Trophoblast cell (in vitro differentiated cells and primary cell): ENCODE data around the gene GNG12.
"Not testable (repeated sequence)": the region's sequence is repeated elsewhere in the genome, so short reads cannot be mapped to it uniquely, and the experiment has no call there.

Source experiments
- DNase-seq, 2 donors: peaks; one replicate each; pipeline ENCODE4 v3.0.0-alpha.2; 2016
- H2AFZ ChIP-seq: 2 replicates; pipeline ENCODE4 v1.6.1; 2013; ENCODE audit warnings: low read length, moderate library complexity, mild to moderate bottlenecking; ENCODE audit not compliant: insufficient read depth, poor library complexity
- H2AK5ac ChIP-seq: 2 replicates; pipeline ENCODE4 v1.6.1; 2013; ENCODE audit warnings: mild to moderate bottlenecking, low read length
- H2BK120ac ChIP-seq: 2 replicates; pipeline ENCODE4 v1.6.1; 2013; ENCODE audit warnings: low read length, mild to moderate bottlenecking, moderate library complexity; ENCODE audit not compliant: insufficient read depth, poor library complexity
- H2BK12ac ChIP-seq: 2 replicates; pipeline ENCODE4 v1.6.1; 2013; ENCODE audit warnings: mild to moderate bottlenecking, low read length, moderate library complexity
- H2BK5ac ChIP-seq: 2 replicates; pipeline ENCODE4 v1.6.1; 2013; ENCODE audit warnings: low read length, low read depth, moderate library complexity, mild to moderate bottlenecking; ENCODE audit not compliant: poor library complexity
- H3K14ac ChIP-seq: 2 replicates; pipeline ENCODE4 v1.6.1; 2013; ENCODE audit warnings: mild to moderate bottlenecking, low read length
- H3K18ac ChIP-seq: 2 replicates; pipeline ENCODE4 v1.6.1; 2013; ENCODE audit warnings: mild to moderate bottlenecking, low read length
- H3K23ac ChIP-seq: 2 replicates; pipeline ENCODE4 v1.6.1; 2013; ENCODE audit warnings: low read length
- H3K27ac ChIP-seq: 2 replicates; pipeline ENCODE4 v1.5.1; 2013; ENCODE audit warnings: low read depth, mild to moderate bottlenecking, inconsistent platforms, low read length, moderate library complexity
- H3K27me3 ChIP-seq: 2 replicates; pipeline ENCODE4 v1.6.1; 2013; ENCODE audit warnings: inconsistent platforms, mild to moderate bottlenecking, low read length, moderate library complexity; ENCODE audit not compliant: insufficient read depth
- H3K36me3 ChIP-seq, 2 experiments: 1 replicate in 1 of 2; 2 replicates in 1 of 2; pipeline ENCODE4 v1.6.1; 2013; ENCODE audit warnings: low read length in 2 of 2, mild to moderate bottlenecking in 2 of 2, moderate library complexity in 1 of 2; ENCODE audit not compliant: insufficient read depth in 2 of 2, control insufficient read depth in 1 of 2
- H3K4ac ChIP-seq: 2 replicates; pipeline ENCODE4 v1.6.1; 2013; ENCODE audit warnings: low read depth, mild to moderate bottlenecking, low read length, moderate library complexity
- H3K4me1 ChIP-seq, 2 experiments: 1 replicate in 1 of 2; 2 replicates in 1 of 2; pipeline ENCODE4 v1.6.1; 2013; ENCODE audit warnings: low read length in 2 of 2, mild to moderate bottlenecking in 2 of 2, moderate library complexity in 1 of 2; ENCODE audit not compliant: insufficient read depth in 2 of 2, control insufficient read depth in 1 of 2
- H3K4me2 ChIP-seq: 2 replicates; pipeline ENCODE4 v1.6.1; 2013; ENCODE audit warnings: inconsistent platforms, mild to moderate bottlenecking, low read length, moderate library complexity
- H3K4me3 ChIP-seq: 2 replicates; pipeline ENCODE4 v1.5.1; 2013; ENCODE audit warnings: mild to moderate bottlenecking, low read depth, low read length, inconsistent platforms
- H3K79me1 ChIP-seq: one replicate; pipeline ENCODE4 v1.6.1; 2013; ENCODE audit warnings: low read length
- H3K79me2 ChIP-seq: 2 replicates; pipeline ENCODE4 v1.6.1; 2013; ENCODE audit warnings: low read length, mild to moderate bottlenecking; ENCODE audit not compliant: control insufficient read depth, insufficient read depth, poor library complexity
- H3K9ac ChIP-seq: 2 replicates; pipeline ENCODE4 v1.6.1; 2013; ENCODE audit warnings: mild to moderate bottlenecking, low read length
- H3K9me3 ChIP-seq: 2 replicates; pipeline ENCODE4 v1.6.1; 2013; ENCODE audit warnings: low read depth, mild to moderate bottlenecking, control low read depth, inconsistent platforms, low read length; ENCODE audit not compliant: insufficient read depth
- H4K12ac ChIP-seq: 2 replicates; pipeline ENCODE4 v1.6.1; 2013; ENCODE audit warnings: low read depth, mild to moderate bottlenecking, low read length, moderate library complexity
- H4K8ac ChIP-seq: 2 replicates; pipeline ENCODE4 v1.6.1; 2013; ENCODE audit warnings: low read depth, mild to moderate bottlenecking, low read length, moderate library complexity
- H4K91ac ChIP-seq: one replicate; pipeline ENCODE4 v1.6.1; 2013; ENCODE audit warnings: low read depth, mild to moderate bottlenecking, low read length, moderate library complexity
- WGBS: extraction: QIAGEN DNeasy Blood & Tissue Kit; methylation state at CpG from one replicate; pipeline ENCODE4 v1.1.7; 2013; ENCODE audit warnings: missing lambda C conversion rate; ENCODE audit not compliant: insufficient read length, insufficient coverage; ENCODE audit errors: extremely low coverage; 5-methylcytosine and 5-hydroxymethylcytosine counted together

GNG12 gene

GRCh38 chr1:67665307-67665706 is 168.0 kb downstream of the GNG12 start:
- not testable (repeated sequence) for H4K91ac ChIP-seq, H3K9ac ChIP-seq, H3K9me3 ChIP-seq, H3K4me1 ChIP-seq, H3K79me1 ChIP-seq, H2BK12ac ChIP-seq, H4K12ac ChIP-seq, H4K8ac ChIP-seq, H3K79me2 ChIP-seq, H3K4me3 ChIP-seq, H3K36me3 ChIP-seq, H3K18ac ChIP-seq, H2AK5ac ChIP-seq, H3K27ac ChIP-seq, H3K14ac ChIP-seq, H3K27me3 ChIP-seq, H2AFZ ChIP-seq, H3K4me2 ChIP-seq, H3K4ac ChIP-seq, H2BK120ac ChIP-seq, H2BK5ac ChIP-seq, H3K23ac ChIP-seq, DNase-seq

- Histone ChIP-seq H2AFZ (no peak overlapping the region), H3K14ac (no peak overlapping the region), H3K4me1 (no peaks in the 10 kb centered on the region), H3K23ac (no peak overlapping the region), H3K27ac (no peak overlapping the region), H3K36me3 (no peaks in the 10 kb centered on the region), H3K4me3 (no peak overlapping the region), H3K9ac (no peak overlapping the region), H3K79me1 (no peaks in the 10 kb centered on the region), H3K9me3 (no peaks in the 10 kb centered on the region), H2AK5ac (no peak overlapping the region), H3K27me3 (no peaks in the 10 kb centered on the region), H4K8ac (no peak overlapping the region), H3K18ac (no peak overlapping the region), H4K12ac (no peak overlapping the region), H4K91ac (no peak overlapping the region), H2BK120ac (no peak overlapping the region), H3K4ac (no peak overlapping the region), H2BK5ac (no peak overlapping the region), H2BK12ac (no peak overlapping the region), H3K79me2 (no peaks in the 10 kb centered on the region), H3K4me2 (no peak overlapping the region)
- WGBS = no CpG with 5 or more reads among the region's 1 CpG
- no peak for DNase-seq
Measured at GRCh38 chr1:67664048-67664447, 169.2 kb downstream of the GNG12 start.

GRCh38 chr1:67662884-67663283 is 170.4 kb downstream of the GNG12 start:
- no peaks in the 10 kb centered on the region for H3K36me3 ChIP-seq
- no peak overlapping the region for H4K12ac ChIP-seq
- H3K23ac ChIP-seq = no peak overlapping the region
- no peaks in the 10 kb centered on the region for H3K27me3 ChIP-seq
- no peak overlapping the region for H2BK5ac ChIP-seq
- H3K4me1 ChIP-seq = no peaks in the 10 kb centered on the region
- no peak overlapping the region for H4K8ac ChIP-seq
- H2AK5ac ChIP-seq = no peak overlapping the region
- H4K91ac ChIP-seq = no peak overlapping the region
- no peak overlapping the region for H3K18ac ChIP-seq
- H3K79me1 ChIP-seq = no peaks in the 10 kb centered on the region
- H3K9ac ChIP-seq = no peak overlapping the region
- H3K27ac ChIP-seq = no peak overlapping the region
- no peaks in the 10 kb centered on the region for H3K79me2 ChIP-seq
- no peak overlapping the region for H3K14ac ChIP-seq
- DNase-seq = no peak
- H3K4me3 ChIP-seq = no peak overlapping the region
- H2BK120ac ChIP-seq = no peak overlapping the region
- H2AFZ ChIP-seq = no peak overlapping the region
- H2BK12ac ChIP-seq = no peak overlapping the region
- H3K9me3 ChIP-seq = no peaks in the 10 kb centered on the region
- no CpG with 5 or more reads among the region's 6 CpGs for WGBS
- H3K4me2 ChIP-seq = no peak overlapping the region
- H3K4ac ChIP-seq = no peak overlapping the region

GRCh38 chr1:67659229-67659628 is 174.0 kb downstream of the GNG12 start:
- Histone ChIP-seq H3K9ac (no peak overlapping the region), H2BK120ac (no peak overlapping the region), H3K18ac (no peak overlapping the region), H3K79me1 (no peaks in the 10 kb centered on the region), H2AK5ac (no peak overlapping the region), H4K8ac (no peak overlapping the region), H2BK12ac (no peak overlapping the region), H3K79me2 (no peaks in the 10 kb centered on the region), H4K91ac (no peak overlapping the region), H3K14ac (no peak overlapping the region), H3K4me3 (no peak overlapping the region), H3K9me3 (no peaks in the 10 kb centered on the region), H4K12ac (no peak overlapping the region), H3K4me1 (no peaks in the 10 kb centered on the region), H2AFZ (no peak overlapping the region), H3K27ac (no peak overlapping the region), H3K23ac (no peak overlapping the region), H2BK5ac (no peak overlapping the region), H3K4ac (no peak overlapping the region), H3K36me3 (no peaks in the 10 kb centered on the region), H3K27me3 (no peaks in the 10 kb centered on the region), H3K4me2 (no peak overlapping the region)
- no peak for DNase-seq
- no CpG with 5 or more reads among the region's 2 CpGs for WGBS

- not testable (repeated sequence) for H3K27ac ChIP-seq, H3K9ac ChIP-seq, H3K18ac ChIP-seq, H3K4ac ChIP-seq, H3K27me3 ChIP-seq, H3K36me3 ChIP-seq, H2AK5ac ChIP-seq, H3K9me3 ChIP-seq, H2AFZ ChIP-seq, H4K12ac ChIP-seq, H4K8ac ChIP-seq, H3K4me3 ChIP-seq, H3K79me2 ChIP-seq, H3K14ac ChIP-seq, H3K4me2 ChIP-seq, DNase-seq, H3K4me1 ChIP-seq, H2BK12ac ChIP-seq, H4K91ac ChIP-seq, H2BK120ac ChIP-seq, H2BK5ac ChIP-seq, H3K23ac ChIP-seq, H3K79me1 ChIP-seq
- WGBS = no CpG with 5 or more reads among the region's 1 CpG
Measured at GRCh38 chr1:67657152-67657551, 176.1 kb downstream of the GNG12 start.
